IMR-90 (cell line): ENCODE data around the gene KCNJ18. TPM values are rescaled to one million over a fixed set of nuclear protein-coding genes. Genes with fewer than 3 reads are reported as not detected.
"Not testable (repeated sequence)": the region's sequence is repeated elsewhere in the genome, so short reads cannot be mapped to it uniquely, and the experiment has no call there.

Experiments
- ATAC-seq: fragments of 200-7000 bp; cut with Tn5 transposase; 2 replicates; pipeline ENCODE4 v1.9.1; 2020; ENCODE audit warnings: low read depth, mild to moderate bottlenecking, moderate library complexity
- BruUV-seq: library from RNA; stranded (reverse); fragments of 400-500 nt; replicated peaks from 2 replicates; lab custom pipeline; 2021; lab: Mats Ljungman, UMichigan
- CTCF ChIA-PET: fragments of 300-600 bp; formaldehyde crosslinking; extraction: SDS; loops from one replicate; lab custom pipeline; 2021; ENCODE audit warnings: antibody characterized with exemption; lab: Yijun Ruan, JAX
- POLR2A ChIA-PET: fragments of 300-600 bp; sonication (Branson Sonifier 250); formaldehyde crosslinking; loops from one replicate; lab custom pipeline; 2022; ENCODE audit warnings: antibody characterized with exemption; ENCODE audit not compliant: unreplicated experiment; lab: Charles Lee
- DNase-seq: peaks from one replicate; pipeline ENCODE4 v3.0.0; 2013
- H2AFZ ChIP-seq: replicated peaks from 2 replicates; pipeline ENCODE3; 2013; ENCODE audit warnings: low read length, mild to moderate bottlenecking; ENCODE audit not compliant: poor library complexity
- H2AK5ac ChIP-seq: 2 replicates; pipeline ENCODE4 v1.6.1; 2013; ENCODE audit warnings: low read depth, low read length, inconsistent platforms
- H2AK9ac ChIP-seq: replicated peaks from 2 replicates; pipeline ENCODE3; 2013; ENCODE audit warnings: mild to moderate bottlenecking, low read depth, low read length, moderate library complexity; ENCODE audit not compliant: poor library complexity
- H2BK120ac ChIP-seq: 2 replicates; pipeline ENCODE4 v1.6.1; 2013; ENCODE audit warnings: low read depth, low read length, inconsistent platforms
- H2BK15ac ChIP-seq: 3 replicates; pipeline ENCODE4 v1.6.1; 2013; ENCODE audit warnings: low read depth, low read length, inconsistent platforms
- H2BK20ac ChIP-seq: 2 replicates; pipeline ENCODE4 v1.6.1; 2013; ENCODE audit warnings: low read depth, mild to moderate bottlenecking, inconsistent platforms, low read length, moderate library complexity
- H2BK5ac ChIP-seq: 2 replicates; pipeline ENCODE4 v1.6.1; 2013; ENCODE audit warnings: mild to moderate bottlenecking, low read depth, low read length, inconsistent platforms; ENCODE audit not compliant: poor library complexity, severe bottlenecking
- H3K14ac ChIP-seq: replicated peaks from 2 replicates; pipeline ENCODE4 v1.6.1; 2013; ENCODE audit warnings: low read depth, low read length, inconsistent platforms
- H3K18ac ChIP-seq: 2 replicates; pipeline ENCODE4 v1.6.1; 2013; ENCODE audit warnings: low read depth, low read length, control low read depth
- H3K23ac ChIP-seq: 2 replicates; pipeline ENCODE4 v1.6.1; 2013; ENCODE audit warnings: low read depth, low read length, inconsistent platforms
- H3K27ac ChIP-seq: 2 replicates; pipeline ENCODE4 v1.5.1; 2013; ENCODE audit warnings: mild to moderate bottlenecking, control low read depth, low read length; ENCODE audit not compliant: insufficient read depth
- H3K27me3 ChIP-seq: 2 replicates; pipeline ENCODE4 v1.6.1; 2013; ENCODE audit warnings: low read length; ENCODE audit not compliant: control insufficient read depth, insufficient read depth
- H3K36me3 ChIP-seq: 2 replicates; pipeline ENCODE4 v1.6.1; 2013; ENCODE audit warnings: low read length, mixed read lengths; ENCODE audit not compliant: control insufficient read depth, insufficient read depth
- H3K4ac ChIP-seq: 2 replicates; pipeline ENCODE4 v1.6.1; 2013; ENCODE audit warnings: low read depth, low read length, inconsistent platforms
- H3K4me1 ChIP-seq: 2 replicates; pipeline ENCODE4 v1.6.1; 2013; ENCODE audit warnings: low read length, mixed read lengths; ENCODE audit not compliant: control insufficient read depth, insufficient read depth
- H3K4me2 ChIP-seq: 2 replicates; pipeline ENCODE4 v1.6.1; 2013; ENCODE audit warnings: low read depth, mild to moderate bottlenecking, control low read depth, low read length, moderate library complexity
- H3K4me3 ChIP-seq: 2 replicates; pipeline ENCODE4 v1.5.1; 2013; ENCODE audit warnings: low read depth, mild to moderate bottlenecking, control low read depth, low read length, moderate library complexity; ENCODE audit not compliant: insufficient read depth
- H3K56ac ChIP-seq: 2 replicates; pipeline ENCODE4 v1.6.1; 2013; ENCODE audit warnings: low read length, inconsistent platforms; ENCODE audit not compliant: insufficient read depth; ENCODE audit errors: extremely low read depth
- H3K79me1 ChIP-seq, 2 experiments: 2 replicates each; pipeline ENCODE4 v1.6.1; 2013; ENCODE audit warnings: low read length in 2 of 2, inconsistent platforms in 1 of 2, low read depth in 1 of 2
- H3K9ac ChIP-seq: 2 replicates; pipeline ENCODE4 v1.6.1; 2013; ENCODE audit warnings: low read depth, low read length, control low read depth
- H3K9me1 ChIP-seq: 2 replicates; pipeline ENCODE4 v1.6.1; 2013; ENCODE audit warnings: low read length, inconsistent platforms; ENCODE audit not compliant: insufficient read depth
- H3K9me3 ChIP-seq: 2 replicates; pipeline ENCODE4 v1.6.1; 2013; ENCODE audit warnings: low read length; ENCODE audit not compliant: control insufficient read depth, insufficient read depth
- H4K20me1 ChIP-seq: 2 replicates; pipeline ENCODE4 v1.6.1; 2013; ENCODE audit warnings: low read length, inconsistent platforms; ENCODE audit not compliant: insufficient read depth
- H4K5ac ChIP-seq: 2 replicates; pipeline ENCODE4 v1.6.1; 2013; ENCODE audit warnings: mild to moderate bottlenecking, low read depth, low read length, control low read depth
- H4K8ac ChIP-seq, 2 experiments: 2 replicates each; pipeline ENCODE4 v1.6.1; 2013; ENCODE audit warnings: low read depth in 2 of 2, low read length in 2 of 2, control low read depth in 1 of 2, inconsistent platforms in 1 of 2
- H4K91ac ChIP-seq: 2 replicates; pipeline ENCODE4 v1.6.1; 2013; ENCODE audit warnings: low read depth, low read length, inconsistent platforms; ENCODE audit not compliant: insufficient read depth
- WGBS, 2 experiments: methylation state at CpG; one replicate each; pipeline versions ENCODE4 v1.1.5 to v1.1.7; 2013; ENCODE audit warnings: missing lambda C conversion rate in 2 of 2; ENCODE audit not compliant: insufficient read length in 1 of 2; ENCODE audit errors: extremely low coverage in 2 of 2; 5-methylcytosine and 5-hydroxymethylcytosine counted together
- dilution Hi-C: fragments of 300-500 bp; cut with HindIII; formaldehyde crosslinking; loops from one replicate; pipeline ENCODE4 v1.14.3; 2018; ENCODE audit warnings: low sequenced_read_pairs; ENCODE audit not compliant: unreplicated experiment
- in situ Hi-C: fragments of 300-500 bp; cut with MboI; formaldehyde crosslinking; loops from 3 replicates; pipeline ENCODE4 v1.14.3; 2019; ENCODE audit warnings: low sequenced_read_pairs, inconsistent platforms, mixed read lengths
- intact Hi-C: fragments of 100-400 bp; cut with micrococcal nuclease; formaldehyde crosslinking; loops from 2 replicates; pipeline ENCODE4 v1.10.0; 2022
- polyA plus RNA-seq, 3 experiments: library from polyadenylated mRNA; depleted of rRNA; stranded (reverse); fragments of >200 nt; gene quantifications; 2 replicates each; pipeline ENCODE4 v1.2.3, GENCODE V29; 2012; ENCODE audit warnings: low replicate concordance in 1 of 3
- total RNA-seq: library from RNA; depleted of rRNA; stranded (reverse); fragments of >200 nt; gene quantifications from 2 replicates; pipeline ENCODE4 v1.2.3, GENCODE V29; 2012

The KCNJ18 gene
- total and polyA plus RNA-seq, 2 of the 4 experiments (the other 2 are of a cell fraction): not detected

DNA sequence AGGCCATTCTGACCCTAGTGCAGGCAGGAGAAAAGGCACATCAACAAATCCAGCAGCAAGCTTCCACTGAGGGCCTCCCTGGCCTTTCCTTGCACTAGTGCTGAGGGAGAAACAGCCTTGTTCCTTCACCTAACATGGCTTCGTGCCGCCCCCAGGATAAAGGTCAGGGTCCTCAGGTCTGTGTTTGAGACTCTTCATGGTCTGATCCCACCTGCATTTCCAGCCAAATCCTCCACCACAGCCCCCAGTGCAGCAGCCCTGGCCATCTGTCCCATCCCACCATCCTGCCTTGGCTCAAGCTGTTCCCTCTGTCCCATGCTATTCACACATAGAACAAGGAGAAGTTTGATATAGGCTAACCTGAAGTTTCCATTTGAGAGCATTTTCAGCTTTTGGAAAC is 20.9 kb upstream of the KCNJ18 start:
- H4K5ac ChIP-seq: not testable (repeated sequence)
- CTCF ChIA-PET: interaction anchor here (0.6 kb wide), 1 partner anchor 10 kb away, joined by 3 read pairs; no protein-coding TSS in a partner anchor

DNA sequence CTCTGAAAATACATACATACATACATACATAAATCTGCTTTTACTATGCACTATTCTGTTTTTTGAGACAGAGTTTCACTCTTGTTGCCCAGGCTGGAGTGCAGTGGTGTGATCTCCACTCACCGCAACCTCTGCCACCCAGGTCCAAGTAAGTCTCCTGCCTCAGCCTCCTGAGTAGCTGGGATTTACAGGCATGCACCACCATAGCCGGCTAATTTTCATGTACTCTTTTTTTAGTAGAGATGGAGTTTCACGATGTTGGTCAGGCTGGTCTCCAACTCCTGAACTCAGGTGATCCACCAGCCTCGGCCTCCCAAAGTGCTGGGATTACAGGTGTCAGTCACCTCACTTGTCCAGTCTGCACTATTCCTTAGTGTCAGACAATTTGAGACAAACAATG is 20.5 kb upstream of the KCNJ18 start:
- POLR2A ChIA-PET, H2AK9ac ChIP-seq, H4K20me1 ChIP-seq, H3K56ac ChIP-seq, H2AK5ac ChIP-seq, BruUV-seq, H3K14ac ChIP-seq, H3K18ac ChIP-seq, H3K4me1 ChIP-seq, H3K4me2 ChIP-seq, H3K27ac ChIP-seq, dilution Hi-C loops, DNase-seq, H3K9ac ChIP-seq, H3K4ac ChIP-seq, H4K91ac ChIP-seq, H2AFZ ChIP-seq, H3K4me3 ChIP-seq, H3K36me3 ChIP-seq, ATAC-seq, H3K79me1 ChIP-seq, H4K8ac ChIP-seq, H2BK15ac ChIP-seq, H2BK5ac ChIP-seq, H3K27me3 ChIP-seq, in situ Hi-C loops, H3K9me1 ChIP-seq, intact Hi-C loops, H3K23ac ChIP-seq, H2BK120ac ChIP-seq, H2BK20ac ChIP-seq, H4K5ac ChIP-seq: not testable (repeated sequence)
- 43% methylated on average over 1 of the region's 4 CpGs; no CpG with 5 or more reads in 1 of the 2 experiments for WGBS, 2 experiments
- CTCF ChIA-PET: interaction anchor here (0.6 kb wide), 1 partner anchor 11 kb away, joined by 3 read pairs; no protein-coding TSS in a partner anchor
- H3K9me3 ChIP-seq: peaks cover 44% of the 10 kb centered on the region

More for the DNA sequence above, 20.9 kb upstream of the KCNJ18 start:
- H3K4me3 ChIP-seq, ATAC-seq, H4K20me1 ChIP-seq, H3K4me1 ChIP-seq, H4K8ac ChIP-seq, H3K36me3 ChIP-seq, H3K56ac ChIP-seq, H4K91ac ChIP-seq, H3K27me3 ChIP-seq, H2AK9ac ChIP-seq, intact Hi-C loops, H2BK15ac ChIP-seq, H3K18ac ChIP-seq, H2BK120ac ChIP-seq, BruUV-seq, H2BK20ac ChIP-seq, H3K4me2 ChIP-seq, H2BK5ac ChIP-seq, POLR2A ChIA-PET, H2AFZ ChIP-seq, H2AK5ac ChIP-seq, in situ Hi-C loops, dilution Hi-C loops, H3K4ac ChIP-seq, H3K27ac ChIP-seq, H3K9ac ChIP-seq, DNase-seq, H3K9me1 ChIP-seq, H3K79me1 ChIP-seq, H3K14ac ChIP-seq, H3K23ac ChIP-seq: not testable (repeated sequence)
- H3K9me3 ChIP-seq: peaks cover 41% of the 10 kb centered on the region
- WGBS, 2 experiments: 28% methylated on average over 2 of the region's 2 CpGs; no CpG with 5 or more reads in 1 of the 2 experiments
